ENCODE measurements around the gene PERCC1. TPM values are rescaled to one million over a fixed set of nuclear protein-coding genes. Genes with fewer than 3 reads are reported as not detected.

The PERCC1 gene
- total and polyA plus RNA-seq, 2 experiments from 2014 or later, result 0.18 TPM; not detected in 1

DNA sequence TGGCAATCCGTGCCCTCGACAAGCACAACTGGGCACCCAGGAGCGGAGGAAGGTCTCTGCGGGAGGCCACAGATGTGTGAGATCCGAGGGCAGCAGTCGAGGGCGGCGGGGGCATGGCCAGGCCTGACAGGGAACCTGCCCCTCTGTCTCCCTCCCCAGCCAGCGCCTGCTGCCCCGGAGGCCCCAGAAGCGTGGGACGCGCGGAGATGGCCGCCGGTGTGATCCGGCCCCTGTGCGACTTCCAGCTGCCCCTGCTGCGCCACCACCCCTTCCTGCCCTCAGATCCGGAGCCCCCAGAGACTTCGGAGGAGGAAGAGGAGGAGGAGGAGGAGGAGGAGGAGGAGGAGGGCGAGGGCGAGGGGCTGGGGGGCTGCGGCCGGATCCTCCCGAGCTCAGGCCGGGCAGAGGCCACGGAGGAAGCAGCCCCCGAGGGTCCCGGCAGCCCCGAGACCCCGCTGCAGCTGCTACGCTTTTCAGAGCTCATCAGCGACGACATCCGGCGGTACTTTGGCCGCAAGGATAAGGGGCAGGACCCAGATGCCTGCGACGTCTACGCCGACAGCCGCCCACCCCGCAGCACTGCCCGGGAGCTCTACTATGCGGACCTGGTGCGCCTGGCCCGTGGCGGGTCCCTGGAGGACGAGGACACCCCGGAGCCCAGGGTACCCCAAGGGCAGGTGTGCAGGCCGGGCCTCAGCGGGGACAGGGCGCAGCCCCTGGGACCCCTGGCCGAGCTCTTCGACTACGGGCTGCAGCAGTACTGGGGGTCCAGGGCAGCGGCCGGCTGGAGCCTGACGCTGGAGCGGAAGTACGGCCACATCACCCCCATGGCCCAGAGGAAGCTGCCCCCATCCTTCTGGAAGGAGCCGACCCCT, 1.7 kb downstream of the PERCC1 start:
- H3K4me1 ChIP-seq (ENCODE audit: low read depth), result peaks cover 5% of the 10 kb centered on the region
- DNase-seq (ENCODE audit: low read depth in 1 of 2, low spot score in 1 of 2), result no peak
- TF ChIP-seq, protein P1, sequence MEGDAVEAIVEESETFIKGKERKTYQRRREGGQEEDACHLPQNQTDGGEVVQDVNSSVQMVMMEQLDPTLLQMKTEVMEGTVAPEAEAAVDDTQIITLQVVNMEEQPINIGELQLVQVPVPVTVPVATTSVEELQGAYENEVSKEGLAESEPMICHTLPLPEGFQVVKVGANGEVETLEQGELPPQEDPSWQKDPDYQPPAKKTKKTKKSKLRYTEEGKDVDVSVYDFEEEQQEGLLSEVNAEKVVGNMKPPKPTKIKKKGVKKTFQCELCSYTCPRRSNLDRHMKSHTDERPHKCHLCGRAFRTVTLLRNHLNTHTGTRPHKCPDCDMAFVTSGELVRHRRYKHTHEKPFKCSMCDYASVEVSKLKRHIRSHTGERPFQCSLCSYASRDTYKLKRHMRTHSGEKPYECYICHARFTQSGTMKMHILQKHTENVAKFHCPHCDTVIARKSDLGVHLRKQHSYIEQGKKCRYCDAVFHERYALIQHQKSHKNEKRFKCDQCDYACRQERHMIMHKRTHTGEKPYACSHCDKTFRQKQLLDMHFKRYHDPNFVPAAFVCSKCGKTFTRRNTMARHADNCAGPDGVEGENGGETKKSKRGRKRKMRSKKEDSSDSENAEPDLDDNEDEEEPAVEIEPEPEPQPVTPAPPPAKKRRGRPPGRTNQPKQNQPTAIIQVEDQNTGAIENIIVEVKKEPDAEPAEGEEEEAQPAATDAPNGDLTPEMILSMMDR (IDR thresholded peaks at IDR 0.05; ENCODE audit: low read depth, low read length), result no peak

DNA sequence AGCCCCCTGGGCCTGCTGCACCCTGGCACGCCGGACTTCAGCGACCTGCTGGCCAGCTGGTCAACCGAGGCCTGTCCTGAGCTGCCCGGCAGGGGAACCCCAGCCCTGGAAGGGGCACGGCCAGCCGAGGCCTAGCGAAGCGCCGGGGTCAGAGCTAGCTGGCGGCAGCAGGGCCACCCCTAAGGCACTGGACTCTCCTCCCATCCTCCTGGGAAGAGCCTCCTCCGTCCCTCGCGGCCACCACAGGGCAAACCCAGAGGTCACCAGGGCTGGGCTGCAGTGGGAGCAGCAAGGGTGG, 2.3 kb downstream of the PERCC1 start:
- Histone ChIP-seq H3K27ac (no peak overlapping the region), H3K27me3 (no peaks in the 10 kb centered on the region), H3K4me1 (ENCODE audit: low read depth) (peaks cover 5% of the 10 kb centered on the region), H3K4me3 (no peak overlapping the region), H3K36me3 (no peaks in the 10 kb centered on the region), H3K9me3 (ENCODE audit: low read depth) (no peaks in the 10 kb centered on the region)
- TF ChIP-seq, protein P1 (IDR thresholded peaks at IDR 0.05; ENCODE audit: low read depth, low read length), result no peak
- no peak for DNase-seq (ENCODE audit: low read depth in 1 of 2, low spot score in 1 of 2)

More for the DNA sequence above, 1.7 kb downstream of the PERCC1 start:
- Histone ChIP-seq H3K9me3 (ENCODE audit: low read depth) (no peaks in the 10 kb centered on the region), H3K27ac (no peak overlapping the region), H3K36me3 (no peaks in the 10 kb centered on the region), H3K27me3 (no peaks in the 10 kb centered on the region), H3K4me3 (no peak overlapping the region)

DNA sequence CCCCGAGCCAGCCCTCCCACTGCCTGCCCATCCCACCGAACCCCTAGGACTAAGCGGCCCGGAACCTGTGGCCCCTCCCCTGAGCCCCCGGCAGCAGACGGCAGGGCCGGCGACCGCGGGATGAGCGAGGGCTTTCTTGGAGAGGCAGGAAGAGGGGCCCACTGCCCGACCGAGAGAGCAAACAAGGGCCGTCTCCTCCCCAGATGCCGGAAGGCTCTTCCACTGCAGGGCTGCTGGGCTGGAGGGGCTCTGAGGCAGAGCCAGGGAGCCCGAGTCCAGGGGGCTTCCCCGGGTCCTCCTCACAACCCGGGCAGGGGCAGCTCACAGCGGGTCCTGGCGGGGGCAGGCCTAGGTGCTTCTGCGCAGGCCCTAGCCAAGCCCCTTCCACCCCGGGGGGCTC, 2.9 kb downstream of the PERCC1 start:
- no peak for DNase-seq (ENCODE audit: low read depth in 1 of 2, low spot score in 1 of 2)
- Histone ChIP-seq H3K4me1 (ENCODE audit: low read depth) (peaks cover 5% of the 10 kb centered on the region), H3K36me3 (no peaks in the 10 kb centered on the region), H3K9me3 (ENCODE audit: low read depth) (no peaks in the 10 kb centered on the region), H3K27me3 (no peaks in the 10 kb centered on the region), H3K4me3 (no peak overlapping the region), H3K27ac (no peak overlapping the region)
- TF ChIP-seq, protein P1 (IDR thresholded peaks at IDR 0.05; ENCODE audit: low read depth, low read length), result no peak

DNA sequence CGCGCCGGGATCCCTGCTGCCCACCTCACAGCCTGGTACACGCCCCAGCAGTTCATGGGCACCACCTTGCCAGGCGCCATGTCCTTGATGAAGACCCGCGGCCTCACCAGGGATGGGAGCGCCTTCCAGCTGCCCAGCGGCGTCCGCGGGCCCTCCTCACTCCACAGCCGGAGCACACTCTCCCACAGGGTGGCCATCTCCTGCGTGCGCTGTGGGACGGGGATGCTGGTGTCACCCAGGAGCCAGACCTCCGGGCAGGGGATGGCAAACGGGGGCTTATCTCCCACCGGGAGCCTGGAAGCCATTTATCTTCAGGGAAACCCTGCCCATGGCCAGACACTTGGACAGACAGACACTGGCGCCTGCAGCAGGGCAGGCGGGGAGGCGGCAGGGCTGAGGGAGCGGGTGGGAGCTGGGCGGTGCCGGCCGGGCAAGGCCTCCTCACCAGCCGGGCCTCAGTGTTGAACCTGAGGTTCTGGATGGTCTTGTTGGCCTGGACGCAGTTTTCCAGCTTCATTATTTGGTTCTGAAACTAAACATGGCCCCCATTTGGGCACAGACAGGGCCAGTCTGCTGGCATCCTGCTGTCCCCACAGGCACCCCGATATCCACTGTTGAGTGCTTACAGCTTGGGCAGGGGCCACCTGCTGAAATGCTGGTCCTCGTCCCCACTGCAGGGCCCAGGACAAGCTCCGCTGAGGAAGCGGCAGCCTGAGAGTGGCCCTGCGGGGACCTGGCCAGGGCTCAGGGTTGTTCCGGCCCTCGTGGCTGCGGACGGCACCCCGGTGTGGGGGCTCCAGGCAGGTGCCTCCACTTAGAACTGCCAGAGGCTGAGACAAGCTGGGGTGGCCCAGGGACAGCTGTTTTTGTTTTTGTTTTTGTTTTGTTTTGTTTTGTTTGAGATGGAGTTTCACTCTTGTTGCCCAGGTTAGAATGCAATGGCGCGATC, 4.0 kb downstream of the PERCC1 start:
- Histone ChIP-seq H3K4me1 (ENCODE audit: low read depth) (peaks cover 5% of the 10 kb centered on the region), H3K4me3 (no peak overlapping the region), H3K9me3 (ENCODE audit: low read depth) (no peaks in the 10 kb centered on the region), H3K36me3 (no peaks in the 10 kb centered on the region), H3K27ac (no peak overlapping the region), H3K27me3 (no peaks in the 10 kb centered on the region)
- TF ChIP-seq, protein P1 (IDR thresholded peaks at IDR 0.05; ENCODE audit: low read depth, low read length), result no peak
- DNase-seq (ENCODE audit: low read depth in 1 of 2, low spot score in 1 of 2), result no peak

DNA sequence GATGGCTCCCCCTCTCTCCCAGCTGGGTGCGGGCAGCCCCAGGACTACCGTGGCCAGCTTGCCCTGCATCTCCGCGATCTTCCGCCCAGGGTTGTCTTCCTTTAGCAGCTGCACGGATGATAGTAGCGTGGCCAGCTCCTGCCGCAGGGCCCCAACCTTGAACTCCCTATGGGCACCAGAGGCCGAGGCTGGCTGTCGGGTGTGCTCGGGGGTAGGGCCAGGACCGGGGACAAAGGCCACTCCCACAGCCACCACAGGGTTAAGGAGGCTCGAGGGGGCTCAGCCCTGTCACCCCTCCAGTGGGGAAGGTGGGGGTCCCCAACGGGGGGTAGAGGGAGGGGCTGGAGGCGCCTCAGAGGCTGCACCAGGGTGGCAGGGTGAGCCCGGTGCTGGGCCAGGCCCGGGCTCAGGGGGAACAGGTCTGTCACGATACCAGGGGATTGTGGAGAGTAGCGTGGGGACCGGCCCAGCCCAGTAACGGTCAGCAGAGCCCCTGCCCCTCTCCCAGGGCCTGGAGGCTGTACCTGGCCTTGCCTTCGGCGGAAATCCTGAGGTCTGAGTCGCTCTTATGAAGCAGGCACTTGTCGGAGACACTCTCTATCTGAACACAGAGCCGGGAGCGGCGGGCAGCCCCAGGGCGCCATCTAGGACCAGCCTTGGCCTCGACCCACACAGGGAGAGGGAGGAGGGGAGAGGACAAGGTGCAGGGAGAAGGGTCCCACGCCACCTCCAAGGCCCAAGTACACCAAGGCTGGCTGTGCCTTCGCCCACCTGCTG, 5.2 kb downstream of the PERCC1 start:
- H3K36me3 ChIP-seq, result no peaks in the 10 kb centered on the region
- no peaks in the 10 kb centered on the region for H3K4me1 ChIP-seq (ENCODE audit: low read depth)
- H3K9me3 ChIP-seq (ENCODE audit: low read depth), result no peaks in the 10 kb centered on the region
- TF ChIP-seq, protein P1 (IDR thresholded peaks at IDR 0.05; ENCODE audit: low read depth, low read length), result no peak
- H3K27me3 ChIP-seq, result no peaks in the 10 kb centered on the region
- H3K27ac ChIP-seq, result no peak overlapping the region
- no peak overlapping the region for H3K4me3 ChIP-seq
- no peak for DNase-seq (ENCODE audit: low read depth in 1 of 2, low spot score in 1 of 2)

All from cardiac muscle cell (in vitro differentiated cells and primary cell).